Endometrium (tissue), 2 donors: ENCODE measurements around the gene SMC6.

Experiments used
- FAIRE-seq: peaks from 2 replicates; lab custom pipeline; 2012; peaks lifted over from hg19 to GRCh38; lab: Jason Lieb, UNC
- donor health status: control.
- donor health status: control.

SMC6 gene

GRCh38 chr2:17717666-17718065 is 35.9 kb downstream of the SMC6 start:
- no peak for FAIRE-seq

- FAIRE-seq, result no peak
Observed at GRCh38 chr2:17713291-17713690, 40.3 kb downstream of the SMC6 start.

- FAIRE-seq, result no peak
Observed at GRCh38 chr2:17710547-17711248, 42.9 kb downstream of the SMC6 start.

- FAIRE-seq, result no peak
Observed at GRCh38 chr2:17709897-17710296, 43.7 kb downstream of the SMC6 start.

GRCh38 chr2:17708501-17708900 is 45.1 kb downstream of the SMC6 start:
- no peak for FAIRE-seq

- FAIRE-seq, result no peak
Observed at GRCh38 chr2:17706845-17707244, 46.8 kb downstream of the SMC6 start.

GRCh38 chr2:17690776-17691175 is 62.8 kb downstream of the SMC6 start:
- no peak for FAIRE-seq

- no peak for FAIRE-seq
Observed at GRCh38 chr2:17689010-17689409, 64.6 kb downstream of the SMC6 start.

- FAIRE-seq, result no peak
Observed at GRCh38 chr2:17688600-17688999, 65.0 kb downstream of the SMC6 start.

GRCh38 chr2:17683981-17684380 is 69.6 kb downstream of the SMC6 start:
- no peak for FAIRE-seq

GRCh38 chr2:17682098-17682857 is 71.3 kb downstream of the SMC6 start:
- no peak for FAIRE-seq

GRCh38 chr2:17680119-17680518 is 73.5 kb downstream of the SMC6 start:
- FAIRE-seq, result no peak

- no peak for FAIRE-seq
Observed at GRCh38 chr2:17674817-17675216, 78.8 kb downstream of the SMC6 start.

- no peak for FAIRE-seq
Observed at GRCh38 chr2:17672583-17673317, 80.9 kb downstream of the SMC6 start.

GRCh38 chr2:17667898-17668297 is 85.7 kb downstream of the SMC6 start:
- no peak for FAIRE-seq

- FAIRE-seq, result no peak
Observed at GRCh38 chr2:17664534-17664933, 89.1 kb downstream of the SMC6 start.

GRCh38 chr2:17662723-17663122 is 90.9 kb downstream of the SMC6 start:
- no peak for FAIRE-seq

- no peak for FAIRE-seq
Observed at GRCh38 chr2:17661460-17661859, 92.2 kb downstream of the SMC6 start.

- no peak for FAIRE-seq
Observed at GRCh38 chr2:17660219-17660618, 93.4 kb downstream of the SMC6 start.

GRCh38 chr2:17658251-17658843 is 95.3 kb downstream of the SMC6 start:
- no peak for FAIRE-seq

- FAIRE-seq, result no peak
Observed at GRCh38 chr2:17657759-17658158, 95.9 kb downstream of the SMC6 start.

GRCh38 chr2:17652681-17653394 is 100.8 kb downstream of the SMC6 start:
- FAIRE-seq, result no peak
